Measurements from ENCODE around the gene MRS2.

DNA sequence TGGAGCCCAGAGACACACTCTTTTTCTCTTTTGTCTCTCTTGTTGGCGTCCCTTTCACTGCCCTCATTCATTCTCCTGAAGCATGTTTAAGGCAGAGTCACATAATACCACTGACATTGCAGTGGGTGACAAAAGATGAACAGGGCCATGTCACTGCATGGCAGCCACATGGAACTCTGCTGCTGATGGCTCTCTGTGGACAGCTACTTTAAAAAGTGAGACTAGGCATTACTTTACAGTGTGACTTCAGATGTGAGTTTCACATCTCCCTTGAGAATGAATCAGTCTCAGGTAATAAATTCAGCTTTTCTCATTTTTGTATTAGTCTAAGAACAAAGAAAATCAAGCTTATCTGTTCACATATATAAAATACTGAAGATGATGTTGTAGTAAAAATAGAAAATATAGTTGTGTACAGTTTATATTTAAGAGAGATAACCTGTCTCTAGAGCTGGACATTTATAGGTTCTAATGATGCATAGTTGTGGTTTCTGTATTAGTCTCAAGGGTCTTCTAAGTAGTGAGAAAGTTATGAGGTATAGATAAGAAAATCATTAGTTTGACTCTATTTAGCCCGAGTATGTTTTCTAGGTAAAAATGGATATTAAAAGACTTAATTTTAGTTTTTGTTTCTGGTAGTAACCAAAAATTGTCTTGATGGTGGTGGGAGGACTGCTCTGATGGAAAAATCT is 6.1 kb downstream of the MRS2 start:
- no peak for TF ChIP-seq EP300 (IDR thresholded peaks at IDR 0.05)
- TF ChIP-seq, protein P1, sequence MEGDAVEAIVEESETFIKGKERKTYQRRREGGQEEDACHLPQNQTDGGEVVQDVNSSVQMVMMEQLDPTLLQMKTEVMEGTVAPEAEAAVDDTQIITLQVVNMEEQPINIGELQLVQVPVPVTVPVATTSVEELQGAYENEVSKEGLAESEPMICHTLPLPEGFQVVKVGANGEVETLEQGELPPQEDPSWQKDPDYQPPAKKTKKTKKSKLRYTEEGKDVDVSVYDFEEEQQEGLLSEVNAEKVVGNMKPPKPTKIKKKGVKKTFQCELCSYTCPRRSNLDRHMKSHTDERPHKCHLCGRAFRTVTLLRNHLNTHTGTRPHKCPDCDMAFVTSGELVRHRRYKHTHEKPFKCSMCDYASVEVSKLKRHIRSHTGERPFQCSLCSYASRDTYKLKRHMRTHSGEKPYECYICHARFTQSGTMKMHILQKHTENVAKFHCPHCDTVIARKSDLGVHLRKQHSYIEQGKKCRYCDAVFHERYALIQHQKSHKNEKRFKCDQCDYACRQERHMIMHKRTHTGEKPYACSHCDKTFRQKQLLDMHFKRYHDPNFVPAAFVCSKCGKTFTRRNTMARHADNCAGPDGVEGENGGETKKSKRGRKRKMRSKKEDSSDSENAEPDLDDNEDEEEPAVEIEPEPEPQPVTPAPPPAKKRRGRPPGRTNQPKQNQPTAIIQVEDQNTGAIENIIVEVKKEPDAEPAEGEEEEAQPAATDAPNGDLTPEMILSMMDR (IDR thresholded peaks at IDR 0.05): no peak
